ENCODE measurements around the gene AK4.

DNA sequence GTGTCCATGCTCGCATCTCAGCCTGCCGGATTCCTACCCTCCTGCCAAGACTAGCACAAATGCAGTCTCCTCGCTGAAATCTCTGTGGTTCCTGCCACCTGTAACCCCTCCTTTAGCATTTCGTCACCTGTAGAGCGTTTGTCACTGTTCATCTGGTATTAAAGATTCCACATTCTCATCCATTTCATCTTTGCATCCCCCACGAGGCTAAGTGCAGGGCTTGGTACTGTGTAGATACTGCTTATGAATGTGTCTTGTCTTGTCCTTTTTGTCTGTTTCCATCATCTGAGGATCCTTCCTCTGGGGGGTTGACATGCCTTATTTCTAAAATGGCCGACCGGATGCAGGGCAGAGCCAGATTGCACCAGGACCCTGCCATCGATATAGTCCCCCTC lies 107.7 kb downstream of the AK4 start:
- TF ChIP-seq, protein P1, sequence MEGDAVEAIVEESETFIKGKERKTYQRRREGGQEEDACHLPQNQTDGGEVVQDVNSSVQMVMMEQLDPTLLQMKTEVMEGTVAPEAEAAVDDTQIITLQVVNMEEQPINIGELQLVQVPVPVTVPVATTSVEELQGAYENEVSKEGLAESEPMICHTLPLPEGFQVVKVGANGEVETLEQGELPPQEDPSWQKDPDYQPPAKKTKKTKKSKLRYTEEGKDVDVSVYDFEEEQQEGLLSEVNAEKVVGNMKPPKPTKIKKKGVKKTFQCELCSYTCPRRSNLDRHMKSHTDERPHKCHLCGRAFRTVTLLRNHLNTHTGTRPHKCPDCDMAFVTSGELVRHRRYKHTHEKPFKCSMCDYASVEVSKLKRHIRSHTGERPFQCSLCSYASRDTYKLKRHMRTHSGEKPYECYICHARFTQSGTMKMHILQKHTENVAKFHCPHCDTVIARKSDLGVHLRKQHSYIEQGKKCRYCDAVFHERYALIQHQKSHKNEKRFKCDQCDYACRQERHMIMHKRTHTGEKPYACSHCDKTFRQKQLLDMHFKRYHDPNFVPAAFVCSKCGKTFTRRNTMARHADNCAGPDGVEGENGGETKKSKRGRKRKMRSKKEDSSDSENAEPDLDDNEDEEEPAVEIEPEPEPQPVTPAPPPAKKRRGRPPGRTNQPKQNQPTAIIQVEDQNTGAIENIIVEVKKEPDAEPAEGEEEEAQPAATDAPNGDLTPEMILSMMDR (conservative IDR thresholded peaks at IDR 0.05): no peak
- TF ChIP-seq EZH2 (IDR thresholded peaks at IDR 0.05; ENCODE audit: low read depth): no peak

Measured in PC-9 (cell line).